22Rv1 (cell line): ENCODE data around the gene TBC1D1.

Experiments
- ZFX ChIP-seq: fragments of 450-650 bp; IDR thresholded peaks from 2 replicates; pipeline ENCODE4 v1.6.1; 2017; ENCODE audit warnings: antibody characterized with exemption, borderline replicate concordance
- TF ChIP-seq, protein P1 (sequence below): fragments of 450-650 bp; IDR thresholded peaks from 2 replicates; pipeline ENCODE4 v1.5.1; 2017; ENCODE audit warnings: mild to moderate bottlenecking

DNA sequence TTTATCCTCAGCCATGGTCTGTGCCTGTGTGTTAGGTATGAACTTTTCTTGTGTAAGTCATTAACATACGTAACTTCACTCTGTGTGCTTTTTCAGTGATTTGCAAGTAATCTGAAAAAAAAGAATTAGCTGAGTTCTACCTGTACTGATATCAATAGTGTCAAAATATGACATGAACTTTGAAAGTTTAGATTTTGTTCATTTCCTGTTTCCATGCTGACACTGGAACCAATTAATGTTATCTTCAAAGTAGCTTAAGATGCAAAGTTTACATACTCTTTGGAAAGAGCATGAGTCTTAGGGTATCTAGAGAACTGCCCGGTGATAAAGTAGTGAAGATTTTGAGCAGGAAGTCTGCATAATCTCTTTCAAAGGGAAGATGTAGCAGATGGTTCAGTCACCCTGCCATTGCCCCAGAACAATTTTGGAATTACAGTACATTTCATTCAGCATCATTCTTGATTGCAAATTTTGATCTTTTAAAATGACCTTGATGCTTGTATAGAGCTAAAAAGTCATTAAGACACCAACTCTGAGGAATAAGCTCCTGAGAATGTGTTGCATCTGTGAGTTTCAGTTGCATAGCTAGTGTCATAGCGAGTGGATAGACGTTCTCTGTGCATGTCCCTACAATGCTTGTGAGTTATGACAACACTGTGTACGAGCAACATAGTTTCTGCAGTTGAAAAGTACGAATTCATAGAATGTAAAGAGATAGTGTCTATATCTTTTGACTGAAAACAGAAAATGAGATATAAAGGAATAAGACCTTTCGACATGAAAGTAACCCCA is 199.8 kb downstream of the TBC1D1 start:
- TF ChIP-seq, protein P1, sequence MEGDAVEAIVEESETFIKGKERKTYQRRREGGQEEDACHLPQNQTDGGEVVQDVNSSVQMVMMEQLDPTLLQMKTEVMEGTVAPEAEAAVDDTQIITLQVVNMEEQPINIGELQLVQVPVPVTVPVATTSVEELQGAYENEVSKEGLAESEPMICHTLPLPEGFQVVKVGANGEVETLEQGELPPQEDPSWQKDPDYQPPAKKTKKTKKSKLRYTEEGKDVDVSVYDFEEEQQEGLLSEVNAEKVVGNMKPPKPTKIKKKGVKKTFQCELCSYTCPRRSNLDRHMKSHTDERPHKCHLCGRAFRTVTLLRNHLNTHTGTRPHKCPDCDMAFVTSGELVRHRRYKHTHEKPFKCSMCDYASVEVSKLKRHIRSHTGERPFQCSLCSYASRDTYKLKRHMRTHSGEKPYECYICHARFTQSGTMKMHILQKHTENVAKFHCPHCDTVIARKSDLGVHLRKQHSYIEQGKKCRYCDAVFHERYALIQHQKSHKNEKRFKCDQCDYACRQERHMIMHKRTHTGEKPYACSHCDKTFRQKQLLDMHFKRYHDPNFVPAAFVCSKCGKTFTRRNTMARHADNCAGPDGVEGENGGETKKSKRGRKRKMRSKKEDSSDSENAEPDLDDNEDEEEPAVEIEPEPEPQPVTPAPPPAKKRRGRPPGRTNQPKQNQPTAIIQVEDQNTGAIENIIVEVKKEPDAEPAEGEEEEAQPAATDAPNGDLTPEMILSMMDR = no peak
- no peak for TF ChIP-seq ZFX
